IPS-20b (cell line): Measurements from ENCODE around the gene CUX1.
"Not testable (repeated sequence)": the region's sequence is repeated elsewhere in the genome, so short reads cannot be mapped to it uniquely, and the experiment has no call there.

ENCODE experiments used
- H3K27ac ChIP-seq: one replicate; pipeline ENCODE4 v1.5.1; 2013; ENCODE audit warnings: low read length
- H3K27me3 ChIP-seq: 2 replicates; pipeline ENCODE4 v1.6.1; 2013; ENCODE audit warnings: mild to moderate bottlenecking, low read length, inconsistent platforms; ENCODE audit not compliant: insufficient read depth
- H3K36me3 ChIP-seq: 2 replicates; pipeline ENCODE4 v1.6.1; 2013; ENCODE audit warnings: low read depth, mild to moderate bottlenecking, inconsistent platforms, low read length, moderate library complexity; ENCODE audit not compliant: insufficient read depth
- H3K4me1 ChIP-seq: 2 replicates; pipeline ENCODE4 v1.6.1; 2013; ENCODE audit warnings: mild to moderate bottlenecking, control low read depth, inconsistent platforms, low read length, moderate library complexity; ENCODE audit not compliant: insufficient read depth
- H3K4me3 ChIP-seq: 2 replicates; pipeline ENCODE4 v1.5.1; 2013; ENCODE audit warnings: mild to moderate bottlenecking, low read length, inconsistent platforms
- H3K9ac ChIP-seq: 2 replicates; pipeline ENCODE4 v1.6.1; 2013; ENCODE audit warnings: low read depth, mild to moderate bottlenecking, inconsistent platforms, low read length, moderate library complexity
- H3K9me3 ChIP-seq: 2 replicates; pipeline ENCODE4 v1.6.1; 2013; ENCODE audit warnings: mild to moderate bottlenecking, low read depth, low read length, inconsistent platforms; ENCODE audit not compliant: insufficient read depth

CUX1 gene

GRCh38 chr7:102330666-102331460 is 513.4 kb downstream of the CUX1 start:
- not testable (repeated sequence) for H3K4me3 ChIP-seq, H3K27ac ChIP-seq, H3K36me3 ChIP-seq, H3K9ac ChIP-seq, H3K9me3 ChIP-seq, H3K27me3 ChIP-seq, H3K4me1 ChIP-seq
